ENCODE data around the gene SP2. TPM values are rescaled to one million over a fixed set of nuclear protein-coding genes. Genes with fewer than 3 reads are reported as not detected.
"Not testable (repeated sequence)": the region's sequence is repeated elsewhere in the genome, so short reads cannot be mapped to it uniquely, and the experiment has no call there.

SP2 gene
- total RNA-seq, 2 donors from 2014 or later, result 12.8 to 13.4 TPM

- no peaks in the 10 kb centered on the region for H3K27me3 ChIP-seq (ENCODE audit: control insufficient read depth, insufficient read depth, low read length, poor library complexity, severe bottlenecking)
- Mint-ChIP-seq H3K27ac (no peak overlapping the region), H3K9me3 (no peaks in the 10 kb centered on the region), H3K4me3 (no peak overlapping the region), H3K36me3 (ENCODE audit: low read depth) (peaks cover 26% of the 10 kb centered on the region), H3K4me1 (no peaks in the 10 kb centered on the region), H3K27me3 (ENCODE audit: insufficient read depth) (no peaks in the 10 kb centered on the region)
- no peak for DNase-seq
- no peaks in the 10 kb centered on the region for H3K4me1 ChIP-seq (ENCODE audit: control insufficient read depth, insufficient read depth, low read length)
- no peak overlapping the region for H3K9ac ChIP-seq (ENCODE audit: extremely low read depth, low read length, poor library complexity, severe bottlenecking)
- peak overlapping the region; percentile 32 for H3K27ac ChIP-seq (ENCODE audit: low read depth, low read length)
- 77 to 80% methylated on average over 8 to 10 of the region's 10 CpGs for WGBS, 2 experiments (ENCODE audit: insufficient coverage in 1 of 2, insufficient read length in 1 of 2)
- H3K36me3 ChIP-seq (ENCODE audit: control insufficient read depth, insufficient read depth, low read length), result peaks cover 10% of the 10 kb centered on the region
- TF ChIP-seq CTCF (conservative IDR thresholded peaks at IDR 0.05), result no peak
- H3K4me3 ChIP-seq (ENCODE audit: low read length), result no peak overlapping the region
- H3K9me3 ChIP-seq (ENCODE audit: control insufficient read depth, low read length), result no peaks in the 10 kb centered on the region
Observed at GRCh38 chr17:47929218-47930000, 33.4 kb downstream of the SP2 start.

- H3K9me3 ChIP-seq (ENCODE audit: control insufficient read depth, low read length), result no peaks in the 10 kb centered on the region
- Mint-ChIP-seq H3K36me3 (ENCODE audit: low read depth) (peaks cover 13% of the 10 kb centered on the region), H3K27me3 (ENCODE audit: insufficient read depth) (no peaks in the 10 kb centered on the region), H3K9me3 (no peaks in the 10 kb centered on the region), H3K4me1 (no peaks in the 10 kb centered on the region), H3K27ac (no peak overlapping the region), H3K4me3 (no peak overlapping the region)
- no peaks in the 10 kb centered on the region for H3K4me1 ChIP-seq (ENCODE audit: control insufficient read depth, insufficient read depth, low read length)
- no peak for DNase-seq
- peaks cover 6% of the 10 kb centered on the region for H3K36me3 ChIP-seq (ENCODE audit: control insufficient read depth, insufficient read depth, low read length)
- H3K27ac ChIP-seq (ENCODE audit: low read depth, low read length), result no peak overlapping the region
- no peak overlapping the region for H3K9ac ChIP-seq (ENCODE audit: extremely low read depth, low read length, poor library complexity, severe bottlenecking)
- H3K4me3 ChIP-seq (ENCODE audit: low read length), result no peak overlapping the region
- TF ChIP-seq CTCF (conservative IDR thresholded peaks at IDR 0.05), result no peak
- no peaks in the 10 kb centered on the region for H3K27me3 ChIP-seq (ENCODE audit: control insufficient read depth, insufficient read depth, low read length, poor library complexity, severe bottlenecking)
- 94% methylated on average over 2 to 4 of the region's 4 CpGs for WGBS, 2 experiments (ENCODE audit: insufficient coverage in 1 of 2, insufficient read length in 1 of 2)
Observed at GRCh38 chr17:47931848-47932247, 35.8 kb downstream of the SP2 start.

GRCh38 chr17:47934856-47935255 is 38.8 kb downstream of the SP2 start:
- H3K27ac Mint-ChIP-seq, result no peak overlapping the region
- 93 to 95% methylated on average over 1 of the region's 1 CpG for WGBS, 2 experiments (ENCODE audit: insufficient coverage in 1 of 2, insufficient read length in 1 of 2)
- no peak overlapping the region for H3K4me3 Mint-ChIP-seq
- H3K9ac ChIP-seq (ENCODE audit: extremely low read depth, low read length, poor library complexity, severe bottlenecking), result no peak overlapping the region
- no peaks in the 10 kb centered on the region for H3K4me1 Mint-ChIP-seq
- no peaks in the 10 kb centered on the region for H3K27me3 ChIP-seq (ENCODE audit: control insufficient read depth, insufficient read depth, low read length, poor library complexity, severe bottlenecking)
- H3K4me1 ChIP-seq (ENCODE audit: control insufficient read depth, insufficient read depth, low read length), result no peaks in the 10 kb centered on the region
- H3K27ac ChIP-seq (ENCODE audit: low read depth, low read length), result no peak overlapping the region
- H3K9me3 Mint-ChIP-seq, result no peaks in the 10 kb centered on the region
- H3K36me3 ChIP-seq (ENCODE audit: control insufficient read depth, insufficient read depth, low read length), result peaks cover 5% of the 10 kb centered on the region
- no peak for DNase-seq
- no peak for TF ChIP-seq CTCF (conservative IDR thresholded peaks at IDR 0.05)
- H3K36me3 Mint-ChIP-seq (ENCODE audit: low read depth), result no peaks in the 10 kb centered on the region
- H3K4me3 ChIP-seq (ENCODE audit: low read length), result no peak overlapping the region
- H3K9me3 ChIP-seq (ENCODE audit: control insufficient read depth, low read length), result no peaks in the 10 kb centered on the region
- peaks cover 4% of the 10 kb centered on the region for H3K27me3 Mint-ChIP-seq (ENCODE audit: insufficient read depth)

GRCh38 chr17:47935468-47935867 is 39.4 kb downstream of the SP2 start:
- not testable (repeated sequence) for H3K27me3 ChIP-seq (ENCODE audit: control insufficient read depth, insufficient read depth, low read length, poor library complexity, severe bottlenecking); H3K27ac Mint-ChIP-seq; H3K9me3 Mint-ChIP-seq; H3K27me3 Mint-ChIP-seq (ENCODE audit: insufficient read depth); H3K4me3 Mint-ChIP-seq; H3K9me3 ChIP-seq (ENCODE audit: control insufficient read depth, low read length); H3K27ac ChIP-seq (ENCODE audit: low read depth, low read length); H3K4me1 ChIP-seq (ENCODE audit: control insufficient read depth, insufficient read depth, low read length); H3K9ac ChIP-seq (ENCODE audit: extremely low read depth, low read length, poor library complexity, severe bottlenecking); H3K4me3 ChIP-seq (ENCODE audit: low read length); DNase-seq; H3K36me3 ChIP-seq (ENCODE audit: control insufficient read depth, insufficient read depth, low read length); H3K4me1 Mint-ChIP-seq; H3K36me3 Mint-ChIP-seq (ENCODE audit: low read depth)
- 87 to 100% methylated on average over 1 to 3 of the region's 3 CpGs for WGBS, 2 experiments (ENCODE audit: insufficient coverage in 1 of 2, insufficient read length in 1 of 2)

Measured in endodermal cell (in vitro differentiated cells).